A204.1 (cell line): ENCODE measurements around the gene UGDH.
"Not testable (repeated sequence)": the region's sequence is repeated elsewhere in the genome, so short reads cannot be mapped to it uniquely, and the experiment has no call there.

Experiments
- FAIRE-seq: peaks from 2 replicates; lab custom pipeline; 2012; peaks lifted over from hg19 to GRCh38; lab: Jason Lieb, UNC

The UGDH gene

GRCh38 chr4:39527296-39528060 is at the start of gene UGDH:
Gene UGDH (minus strand): TSS chr4:39527439. CDS start chr4:39521512, 5,927 bp downstream.
- peak; percentile 90 for FAIRE-seq

GRCh38 chr4:39574946-39575345 is 47.7 kb upstream of the UGDH start:
- no peak for FAIRE-seq

- FAIRE-seq, result no peak
These were observed 44.3 kb upstream of the UGDH start for GRCh38 chr4:39571504-39571903.

GRCh38 chr4:39571054-39571453 is 43.8 kb upstream of the UGDH start:
- no peak for FAIRE-seq

- FAIRE-seq, result no peak
These were observed 42.0 kb upstream of the UGDH start for GRCh38 chr4:39569209-39569608.

- FAIRE-seq, result no peak
These were observed 41.6 kb upstream of the UGDH start for GRCh38 chr4:39568805-39569204.

GRCh38 chr4:39565878-39566600 is 38.8 kb upstream of the UGDH start:
- no peak for FAIRE-seq

- FAIRE-seq, result no peak
These were observed 36.2 kb upstream of the UGDH start for GRCh38 chr4:39563346-39563847.

- FAIRE-seq, result no peak
These were observed 35.6 kb upstream of the UGDH start for GRCh38 chr4:39562792-39563191.

- no peak for FAIRE-seq
These were observed 32.4 kb upstream of the UGDH start for GRCh38 chr4:39559626-39560025.

- FAIRE-seq, result no peak
These were observed 28.2 kb upstream of the UGDH start for GRCh38 chr4:39555472-39555871.

GRCh38 chr4:39548425-39549067 is 21.3 kb upstream of the UGDH start:
- no peak for FAIRE-seq

GRCh38 chr4:39544580-39545315 is 17.5 kb upstream of the UGDH start:
- FAIRE-seq, result no peak

- FAIRE-seq, result not testable (repeated sequence)
These were observed 16.8 kb upstream of the UGDH start for GRCh38 chr4:39544080-39544479.

GRCh38 chr4:39543034-39543433 is 15.8 kb upstream of the UGDH start:
- no peak for FAIRE-seq

GRCh38 chr4:39542611-39543012 is 15.4 kb upstream of the UGDH start:
- no peak for FAIRE-seq

- no peak for FAIRE-seq
These were observed 14.9 kb upstream of the UGDH start for GRCh38 chr4:39541987-39542610.

GRCh38 chr4:39539089-39539611 is 11.9 kb upstream of the UGDH start:
- no peak for FAIRE-seq

- FAIRE-seq, result no peak
These were observed 6.3 kb upstream of the UGDH start for GRCh38 chr4:39533541-39533940.

- not testable (repeated sequence) for FAIRE-seq
These were observed 5.0 kb upstream of the UGDH start for GRCh38 chr4:39532237-39532636.

GRCh38 chr4:39530682-39531081 is 3.4 kb upstream of the UGDH start:
- no peak for FAIRE-seq

GRCh38 chr4:39529534-39529933 is 2.3 kb upstream of the UGDH start:
- FAIRE-seq, result no peak
